C4-2B (cell line): ENCODE data around the gene TSR1.

Source experiments
- CTCF ChIP-seq: fragments of 450-650 bp; conservative IDR thresholded peaks from 2 replicates; pipeline ENCODE4 v1.5.1; 2017; ENCODE audit warnings: mild to moderate bottlenecking
- ZFX ChIP-seq: fragments of 450-650 bp; IDR thresholded peaks from 2 replicates; pipeline ENCODE4 v1.6.1; 2017

GRCh38 chr17:2338315-2338657 lies 2.0 kb upstream of the TSR1 start:
- TF ChIP-seq CTCF (no peak), ZFX (no peak)
